Gastroesophageal sphincter (tissue), 4 donors: ENCODE results near the gene LRP1B. TPM values are rescaled to one million over a fixed set of nuclear protein-coding genes. Genes with fewer than 3 reads are reported as not detected.
"Not testable (repeated sequence)": the region's sequence is repeated elsewhere in the genome, so short reads cannot be mapped to it uniquely, and the experiment has no call there.

Source experiments
- ATAC-seq: fragments of 150-250 bp; one replicate; pipeline ENCODE4 v1.9.1; 2016; ENCODE audit warnings: mild to moderate bottlenecking, moderate library complexity
- H3K27ac ChIP-seq, 4 donors: fragments of 200-600 bp; sonication (generic) in 3 of 4; 1 replicate in 3 of 4; 2 replicates in 1 of 4; pipeline ENCODE4 v1.5.1; 2016 to 2019
- H3K27me3 ChIP-seq: fragments of 200-600 bp; sonication (generic); one replicate; pipeline ENCODE4 v1.5.1; 2019
- H3K36me3 ChIP-seq, 2 donors: fragments of 200-600 bp; sonication (generic); one replicate each; pipeline ENCODE4 v1.5.1; 2019; ENCODE audit warnings: control low read depth in 1 of 2
- H3K4me1 ChIP-seq, 3 donors: fragments of 200-600 bp; sonication (generic); 1 replicate in 2 of 3; 2 replicates in 1 of 3; pipeline ENCODE4 v1.5.1; 2016 to 2019; ENCODE audit warnings: control low read depth in 2 of 3
- H3K4me3 ChIP-seq, 2 donors: fragments of 200-600 bp; sonication (generic); one replicate each; pipeline ENCODE4 v1.5.1; 2019; ENCODE audit warnings: mild to moderate bottlenecking in 1 of 2, moderate library complexity in 1 of 2
- H3K9me3 ChIP-seq, 3 donors: fragments of 200-600 bp; sonication (generic); one replicate each; pipeline ENCODE4 v1.5.1; 2017 to 2019; ENCODE audit warnings: control low read depth in 2 of 3
- EP300 ChIP-seq: sonication (generic); formaldehyde crosslinking; IDR thresholded peaks from one replicate; pipeline ENCODE4 v1.6.1; 2017; ENCODE audit warnings: antibody characterized with exemption, mild to moderate bottlenecking
- POLR2A ChIP-seq, 2 donors: fragments of 450-650 bp; IDR thresholded peaks; one replicate each; pipeline ENCODE4 v1.6.1; 2017; ENCODE audit warnings: antibody characterized with exemption in 2 of 2, mild to moderate bottlenecking in 2 of 2, moderate library complexity in 1 of 2
- POLR2AphosphoS5 ChIP-seq: sonication (generic); formaldehyde crosslinking; IDR thresholded peaks from one replicate; pipeline ENCODE4 v1.6.1; 2017; ENCODE audit warnings: antibody characterized with exemption
- WGBS, 2 donors: methylation state at CpG; one replicate each; pipeline ENCODE4 v1.1.5; 2018; ENCODE audit warnings: low coverage in 1 of 2; 5-methylcytosine and 5-hydroxymethylcytosine counted together
- total RNA-seq, 4 donors: library from RNA; depleted of rRNA; stranded (reverse); fragments of >200 nt; gene quantifications; one replicate each; pipeline ENCODE4 v1.1.0, GENCODE V29; 2016
- TF ChIP-seq, protein P1 (sequence below), 4 experiments: fragments of 200-600 bp in 2 of 4; fragments of 450-650 bp in 2 of 4; sonication (generic) in 1 of 4; IDR thresholded peaks; one replicate each; pipeline ENCODE4 v1.5.1; 2017 to 2019; ENCODE audit warnings: antibody characterized with exemption in 4 of 4, mild to moderate bottlenecking in 2 of 4, moderate library complexity in 2 of 4

LRP1B gene
- total RNA-seq, 4 donors from 2014 or later, result 0.27 to 20.7 (median 3.2) TPM

DNA sequence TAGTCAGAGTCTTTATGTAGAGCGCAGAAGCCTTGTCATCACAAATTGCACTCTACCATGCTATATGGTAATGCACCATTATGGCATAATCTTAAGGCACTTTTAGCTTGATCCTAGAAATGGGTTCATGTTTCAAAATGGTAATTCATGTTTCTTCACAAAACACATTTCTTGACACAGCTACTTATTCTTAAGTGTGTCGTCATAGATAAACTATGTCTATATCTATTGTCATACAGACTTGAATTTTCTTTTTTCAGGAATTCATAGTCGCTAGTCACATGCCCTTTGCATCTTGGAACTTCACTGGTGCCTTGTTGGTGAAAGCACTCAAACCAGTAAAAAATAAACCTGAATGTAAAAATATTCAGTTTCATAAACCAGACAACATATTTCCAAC is 1578.2 kb downstream of the LRP1B start:
- Histone ChIP-seq H3K4me1 (no peaks in the 10 kb centered on the region), H3K27ac (no peak overlapping the region), H3K4me3 (no peak overlapping the region), H3K27me3 (no peaks in the 10 kb centered on the region), H3K36me3 (no peaks in the 10 kb centered on the region), H3K9me3 (no peaks in the 10 kb centered on the region)
- ATAC-seq, result no peak
- no peak for TF ChIP-seq POLR2A (IDR thresholded peaks at IDR 0.05)
- TF ChIP-seq EP300, result no peak
- TF ChIP-seq POLR2AphosphoS5, result no peak
- TF ChIP-seq, protein P1, sequence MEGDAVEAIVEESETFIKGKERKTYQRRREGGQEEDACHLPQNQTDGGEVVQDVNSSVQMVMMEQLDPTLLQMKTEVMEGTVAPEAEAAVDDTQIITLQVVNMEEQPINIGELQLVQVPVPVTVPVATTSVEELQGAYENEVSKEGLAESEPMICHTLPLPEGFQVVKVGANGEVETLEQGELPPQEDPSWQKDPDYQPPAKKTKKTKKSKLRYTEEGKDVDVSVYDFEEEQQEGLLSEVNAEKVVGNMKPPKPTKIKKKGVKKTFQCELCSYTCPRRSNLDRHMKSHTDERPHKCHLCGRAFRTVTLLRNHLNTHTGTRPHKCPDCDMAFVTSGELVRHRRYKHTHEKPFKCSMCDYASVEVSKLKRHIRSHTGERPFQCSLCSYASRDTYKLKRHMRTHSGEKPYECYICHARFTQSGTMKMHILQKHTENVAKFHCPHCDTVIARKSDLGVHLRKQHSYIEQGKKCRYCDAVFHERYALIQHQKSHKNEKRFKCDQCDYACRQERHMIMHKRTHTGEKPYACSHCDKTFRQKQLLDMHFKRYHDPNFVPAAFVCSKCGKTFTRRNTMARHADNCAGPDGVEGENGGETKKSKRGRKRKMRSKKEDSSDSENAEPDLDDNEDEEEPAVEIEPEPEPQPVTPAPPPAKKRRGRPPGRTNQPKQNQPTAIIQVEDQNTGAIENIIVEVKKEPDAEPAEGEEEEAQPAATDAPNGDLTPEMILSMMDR (IDR thresholded peaks at IDR 0.05), result no peak
- 91 to 94% methylated on average over 3 of the region's 3 CpGs for WGBS, 2 donors

DNA sequence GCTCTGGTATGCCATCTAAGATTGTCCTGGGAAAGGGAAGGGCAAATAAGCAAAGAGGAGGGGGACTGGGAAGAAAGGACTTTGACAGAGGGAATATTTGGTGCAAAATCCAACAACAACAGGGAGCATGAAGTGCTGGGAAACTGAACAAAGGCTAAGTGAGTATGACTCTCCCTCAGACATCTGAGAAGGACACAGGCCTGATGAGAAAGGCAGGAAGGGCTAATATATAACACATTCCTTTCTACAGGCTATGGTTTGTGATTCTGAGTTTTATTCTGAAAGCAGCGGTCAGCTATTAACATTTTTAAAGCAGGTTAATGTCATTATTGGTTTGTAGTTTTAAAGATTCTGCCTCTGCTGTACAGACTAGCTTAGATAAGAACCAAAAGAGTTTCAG is 1579.5 kb downstream of the LRP1B start:
- H3K4me1 ChIP-seq, result no peaks in the 10 kb centered on the region
- H3K4me3 ChIP-seq, result no peak overlapping the region
- 80 to 81% methylated on average over 1 of the region's 1 CpG for WGBS, 2 donors
- no peaks in the 10 kb centered on the region for H3K27me3 ChIP-seq
- TF ChIP-seq, protein P1 (IDR thresholded peaks at IDR 0.05), result no peak
- TF ChIP-seq POLR2A (IDR thresholded peaks at IDR 0.05) (no peak), POLR2AphosphoS5 (no peak), EP300 (no peak)
- no peaks in the 10 kb centered on the region for H3K9me3 ChIP-seq
- no peaks in the 10 kb centered on the region for H3K36me3 ChIP-seq
- H3K27ac ChIP-seq, result no peak overlapping the region
- ATAC-seq, result no peak

DNA sequence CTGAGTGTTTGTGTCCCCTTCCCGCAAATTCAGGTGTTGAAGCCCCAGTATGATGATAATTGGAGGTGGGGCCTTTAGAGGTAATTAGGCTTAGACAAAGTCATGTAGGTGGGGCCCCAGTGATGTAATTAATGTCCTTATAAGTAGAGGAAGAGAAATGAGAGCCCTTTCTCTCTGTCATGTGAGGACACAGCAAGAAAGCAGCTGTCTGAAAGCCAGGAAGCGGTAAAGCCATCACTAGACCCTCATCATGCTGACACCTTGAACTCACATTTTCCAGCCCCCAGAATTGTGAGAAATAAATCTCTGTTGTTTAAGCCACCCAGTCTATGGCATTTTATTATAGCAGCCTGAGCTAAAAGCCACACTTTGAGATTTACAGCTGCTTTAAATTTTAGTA is 1580.0 kb downstream of the LRP1B start:
- Histone ChIP-seq H3K27ac (no peak overlapping the region), H3K36me3 (no peaks in the 10 kb centered on the region), H3K27me3 (no peaks in the 10 kb centered on the region), H3K4me3 (no peak overlapping the region), H3K4me1 (no peaks in the 10 kb centered on the region), H3K9me3 (no peaks in the 10 kb centered on the region)
- TF ChIP-seq POLR2AphosphoS5 (no peak), POLR2A (IDR thresholded peaks at IDR 0.05) (no peak), EP300 (no peak)
- TF ChIP-seq, protein P1 (IDR thresholded peaks at IDR 0.05), result no peak
- WGBS, 2 donors, result 94 to 100% methylated on average over 2 of the region's 2 CpGs
- ATAC-seq, result no peak

DNA sequence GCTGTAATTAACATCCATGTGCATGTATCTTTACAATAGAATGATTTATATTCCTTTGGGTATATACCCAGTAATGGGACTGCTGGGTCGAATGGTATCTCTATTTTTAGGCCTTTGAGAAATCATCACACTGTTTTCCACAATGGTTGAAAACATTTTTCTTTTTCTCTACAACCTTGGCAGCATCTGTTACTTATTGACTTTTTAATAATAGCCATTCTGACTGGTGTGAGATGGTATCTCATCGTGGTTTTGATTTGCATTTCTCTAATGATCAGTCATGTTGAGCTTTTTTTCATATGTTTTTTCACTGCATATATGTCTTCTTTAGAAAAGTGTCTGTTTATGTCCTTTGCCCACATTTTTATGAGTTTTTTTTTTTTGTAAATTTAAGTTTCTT is 1586.0 kb downstream of the LRP1B start:
- not testable (repeated sequence) for ATAC-seq, H3K9me3 ChIP-seq, H3K27ac ChIP-seq, H3K36me3 ChIP-seq, H3K4me1 ChIP-seq, H3K27me3 ChIP-seq, H3K4me3 ChIP-seq
- WGBS, 2 donors, result 69 to 88% methylated on average over 2 of the region's 2 CpGs

DNA sequence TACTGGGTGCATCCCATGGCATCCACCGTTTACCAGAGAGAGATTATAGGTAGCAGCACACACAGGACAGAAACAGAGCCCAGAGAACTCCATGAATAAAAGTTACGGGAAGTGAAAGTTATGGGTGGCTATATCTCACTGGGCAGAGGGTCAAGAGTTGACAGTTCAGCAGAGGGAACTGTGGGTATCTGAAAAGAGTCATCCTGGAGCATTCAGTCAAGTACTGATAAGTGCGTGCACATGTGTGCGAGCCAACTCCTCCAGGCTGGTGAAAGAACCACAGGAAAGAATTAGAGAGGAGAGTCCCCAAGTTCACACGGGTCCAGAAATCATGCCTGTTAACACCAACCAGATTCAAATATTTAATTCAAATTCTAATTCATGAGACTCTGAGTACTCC is 1588.2 kb downstream of the LRP1B start:
- 83 to 91% methylated on average over 5 of the region's 5 CpGs for WGBS, 2 donors
- Histone ChIP-seq H3K4me3 (no peak overlapping the region), H3K27ac (no peak overlapping the region), H3K36me3 (no peaks in the 10 kb centered on the region), H3K9me3 (no peaks in the 10 kb centered on the region), H3K27me3 (no peaks in the 10 kb centered on the region), H3K4me1 (no peaks in the 10 kb centered on the region)
- ATAC-seq, result no peak
- TF ChIP-seq, protein P1 (IDR thresholded peaks at IDR 0.05), result no peak
- no peak for TF ChIP-seq POLR2AphosphoS5
- no peak for TF ChIP-seq EP300
- TF ChIP-seq POLR2A (IDR thresholded peaks at IDR 0.05), result no peak
